PFSK-1 (cell line): ENCODE data around the gene ANGPTL8.

Experiments used
- POLR2AphosphoS5 ChIP-seq: IDR thresholded peaks from 2 replicates; pipeline ENCODE4 v1.6.1; 2012; ENCODE audit warnings: low read depth, mild to moderate bottlenecking, control low read depth, low read length, moderate library complexity
- REST ChIP-seq, 2 experiments: IDR thresholded peaks; 2 replicates each; pipeline versions ENCODE4 v1.6.1 to v1.8.0; 2011 to 2012; ENCODE audit warnings: low read depth in 2 of 2, low read length in 2 of 2, control low read depth in 1 of 2, inconsistent platforms in 1 of 2, mild to moderate bottlenecking in 1 of 2, moderate library complexity in 1 of 2; ENCODE audit not compliant: insufficient read depth in 1 of 2
- TAF1 ChIP-seq: IDR thresholded peaks from 2 replicates; pipeline ENCODE4 v1.6.1; 2012; ENCODE audit warnings: low read length, control low read depth, borderline replicate concordance; ENCODE audit not compliant: insufficient read depth

DNA sequence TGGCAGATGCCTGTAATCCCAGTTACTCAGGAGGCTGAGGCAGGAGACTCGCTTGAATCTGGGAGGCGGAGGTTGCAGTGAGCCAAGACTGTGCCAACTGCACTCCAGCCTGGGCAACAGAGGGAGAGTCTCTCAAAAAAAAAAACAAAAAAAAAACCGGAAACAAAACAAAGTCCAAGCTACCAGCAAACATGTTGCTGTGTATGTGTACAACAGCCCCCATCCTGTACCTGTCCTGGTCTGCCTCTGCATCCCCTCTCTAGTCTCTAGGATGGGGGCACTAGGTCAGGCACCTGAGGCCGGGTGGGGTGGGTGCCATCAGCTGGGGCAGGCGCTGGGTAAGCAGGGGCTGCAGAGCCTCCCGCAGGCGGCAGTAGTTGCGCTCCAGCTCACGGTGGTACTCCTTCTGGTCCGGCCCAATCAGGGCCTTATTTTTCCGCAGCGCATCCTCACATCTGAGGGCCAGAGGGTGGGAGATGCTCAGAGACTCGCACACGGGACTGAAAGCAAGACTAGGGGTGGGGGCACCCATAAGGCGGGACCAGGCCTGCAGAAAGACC is 39.3 kb upstream of the ANGPTL8 start:
- TF ChIP-seq REST (IDR thresholded peaks at IDR 0.05; ENCODE audit: insufficient read depth in 1 of 2, low read depth in 2 of 2, low read length in 2 of 2) (no peak), TAF1 (no peak), POLR2AphosphoS5 (no peak)
